Aorta (tissue), 5 donors: Measurements from ENCODE around the gene ZNF354C. TPM values are rescaled to one million over a fixed set of nuclear protein-coding genes. Genes with fewer than 3 reads are reported as not detected.

ENCODE experiments used
- ATAC-seq: fragments of 200-7000 bp; cut with Tn5 transposase; one replicate; pipeline ENCODE4 v1.9.1; 2022; ENCODE audit warnings: moderate library complexity; ENCODE audit not compliant: low FRiP score
- DNase-seq, 2 donors: peaks; one replicate each; pipeline ENCODE4 v3.0.0-alpha.2; 2020
- H3K27ac ChIP-seq, 2 donors: one replicate each; pipeline ENCODE4 v1.5.1; 2013; ENCODE audit warnings: low read length in 2 of 2, mild to moderate bottlenecking in 2 of 2, moderate library complexity in 2 of 2, control low read depth in 1 of 2, inconsistent platforms in 1 of 2, low read depth in 1 of 2
- H3K27me3 ChIP-seq, 2 donors: one replicate each; pipeline ENCODE4 v1.6.1; 2013; ENCODE audit warnings: control low read depth in 1 of 2, low read length in 1 of 2, mild to moderate bottlenecking in 1 of 2, moderate library complexity in 1 of 2; ENCODE audit not compliant: insufficient read depth in 2 of 2, control insufficient read depth in 1 of 2
- H3K36me3 ChIP-seq, 2 donors: one replicate each; pipeline ENCODE4 v1.6.1; 2013; ENCODE audit warnings: control low read depth in 1 of 2, low read length in 1 of 2, mild to moderate bottlenecking in 1 of 2; ENCODE audit not compliant: insufficient read depth in 2 of 2, control insufficient read depth in 1 of 2
- H3K4me1 ChIP-seq, 2 donors: one replicate each; pipeline ENCODE4 v1.6.1; 2013; ENCODE audit warnings: low read length in 2 of 2, control low read depth in 1 of 2, mild to moderate bottlenecking in 1 of 2, moderate library complexity in 1 of 2; ENCODE audit not compliant: insufficient read depth in 2 of 2, control insufficient read depth in 1 of 2
- H3K4me3 ChIP-seq, 2 donors: one replicate each; pipeline ENCODE4 v1.5.1; 2013; ENCODE audit warnings: low read length in 2 of 2, control low read depth in 1 of 2, mild to moderate bottlenecking in 1 of 2
- H3K9me3 ChIP-seq: one replicate; pipeline ENCODE4 v1.6.1; 2013; ENCODE audit warnings: mild to moderate bottlenecking, low read length; ENCODE audit not compliant: control insufficient read depth
- WGBS, 2 donors: extraction: QIAGEN DNeasy Blood & Tissue Kit; methylation state at CpG; one replicate each; pipeline ENCODE4 v1.1.7; 2013; 5-methylcytosine and 5-hydroxymethylcytosine counted together
- intact Hi-C, 2 donors: fragments of 100-400 bp; cut with DNase I; formaldehyde crosslinking; loops; one replicate each; pipeline versions ENCODE4 v1.14.2 to v1.15.0; 2022
- polyA plus RNA-seq, 2 donors: library from polyadenylated mRNA; stranded (reverse); fragments of 200-250 nt; gene quantifications; one replicate each; pipeline ENCODE4 v1.2.3, GENCODE V29; 2013
- total RNA-seq, 2 donors: library from RNA; stranded (reverse); fragmentation: NEBNext Ultra II Directional; extraction: Animal tissue kit (Norgen Biotek cat#: 25700); gene quantifications; one replicate each; pipeline ENCODE4 v1.2.1, GENCODE V29; 2021
- donor health status: healthy with polysubstance abuse.
- donor health status: Bipolar disorder and iron deficiency.
- donor health status: DM: no; HTN: no; CAD: no.
- donor health status: DM: no; HTN: no; CAD: no.
- donor health status: DM: yes; HTN: yes; CAD: no.

Gene ZNF354C
- total and polyA plus RNA-seq, 4 donors, result 1.0 to 10.2 (median 5.0) TPM

GRCh38 chr5:179118756-179119414, 58.7 kb downstream of the ZNF354C start:
- no peaks in the 10 kb centered on the region for H3K4me1 ChIP-seq
- WGBS, 2 donors, result 92% methylated on average over 10 of the region's 10 CpGs
- no peak for ATAC-seq
- peaks cover 11% of the 10 kb centered on the region for H3K9me3 ChIP-seq
- H3K27ac ChIP-seq, result no peak overlapping the region
- intact Hi-C loops, result no loop called here
- peaks cover 0 to 4% of the 10 kb centered on the region in 2 donors for H3K36me3 ChIP-seq
- H3K27me3 ChIP-seq, result no peaks in the 10 kb centered on the region
- DNase-seq, result peak in 1 of 2 donors; percentile 67
- H3K4me3 ChIP-seq, result no peak overlapping the region

DNA sequence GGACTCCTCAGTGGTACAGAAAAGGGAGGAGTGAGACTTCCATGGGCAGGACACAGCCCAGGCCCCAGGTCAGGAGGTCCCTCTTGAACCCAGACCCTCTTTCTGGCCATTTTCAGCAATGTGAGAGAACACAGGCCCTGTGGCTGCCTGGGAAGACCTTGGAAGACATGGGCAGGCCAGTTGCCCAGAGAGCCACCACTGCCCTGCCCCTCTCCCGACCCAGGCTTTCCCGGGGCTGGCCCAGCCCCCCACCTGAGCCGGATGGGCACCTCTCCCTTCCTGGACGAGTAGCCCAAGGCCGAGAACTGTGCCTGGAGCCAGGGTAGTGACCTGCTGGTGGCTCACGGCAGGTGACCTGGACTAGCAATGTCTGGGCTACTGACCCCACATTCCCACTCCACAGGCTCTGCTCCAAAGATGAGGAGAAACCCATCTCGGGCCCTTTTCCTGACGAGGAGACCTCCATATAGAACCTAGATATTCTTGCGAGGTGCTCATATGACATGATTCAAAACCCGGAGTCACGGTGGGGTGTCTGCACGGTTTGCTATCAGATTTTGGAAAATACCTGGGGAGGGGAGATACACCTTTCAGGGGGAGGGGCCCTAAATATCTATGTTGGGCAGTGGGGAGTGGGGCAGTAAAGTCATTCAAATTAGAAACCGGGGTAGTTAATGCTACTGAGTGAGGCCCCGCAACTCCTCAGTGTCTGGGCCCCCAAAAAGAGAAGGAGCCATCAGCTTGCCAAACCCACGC, 59.4 kb downstream of the ZNF354C start:
- ATAC-seq (no peak), DNase-seq (peak in 1 of 2 donors; percentile 55)
- intact Hi-C loops, result no loop called here
- peaks cover 7% of the 10 kb centered on the region for H3K9me3 ChIP-seq
- WGBS, 2 donors, result 91 to 95% methylated on average over 15 of the region's 15 CpGs
- H3K4me1 ChIP-seq, result no peaks in the 10 kb centered on the region
- H3K36me3 ChIP-seq, result no peaks in the 10 kb centered on the region
- no peak overlapping the region for H3K4me3 ChIP-seq
- H3K27me3 ChIP-seq, result no peaks in the 10 kb centered on the region
- H3K27ac ChIP-seq, result no peak overlapping the region

GRCh38 chr5:179120421-179120861, 60.3 kb downstream of the ZNF354C start:
- no peaks in the 10 kb centered on the region for H3K27me3 ChIP-seq
- peaks cover 4% of the 10 kb centered on the region for H3K9me3 ChIP-seq
- 86 to 94% methylated on average over 35 of the region's 35 CpGs for WGBS, 2 donors
- H3K36me3 ChIP-seq, result no peaks in the 10 kb centered on the region
- ATAC-seq (no peak), DNase-seq (peak in 1 of 2 donors; percentile 63)
- no peak overlapping the region for H3K27ac ChIP-seq
- no peaks in the 10 kb centered on the region for H3K4me1 ChIP-seq
- H3K4me3 ChIP-seq, result no peak overlapping the region
- intact Hi-C loops, result no loop called here

DNA sequence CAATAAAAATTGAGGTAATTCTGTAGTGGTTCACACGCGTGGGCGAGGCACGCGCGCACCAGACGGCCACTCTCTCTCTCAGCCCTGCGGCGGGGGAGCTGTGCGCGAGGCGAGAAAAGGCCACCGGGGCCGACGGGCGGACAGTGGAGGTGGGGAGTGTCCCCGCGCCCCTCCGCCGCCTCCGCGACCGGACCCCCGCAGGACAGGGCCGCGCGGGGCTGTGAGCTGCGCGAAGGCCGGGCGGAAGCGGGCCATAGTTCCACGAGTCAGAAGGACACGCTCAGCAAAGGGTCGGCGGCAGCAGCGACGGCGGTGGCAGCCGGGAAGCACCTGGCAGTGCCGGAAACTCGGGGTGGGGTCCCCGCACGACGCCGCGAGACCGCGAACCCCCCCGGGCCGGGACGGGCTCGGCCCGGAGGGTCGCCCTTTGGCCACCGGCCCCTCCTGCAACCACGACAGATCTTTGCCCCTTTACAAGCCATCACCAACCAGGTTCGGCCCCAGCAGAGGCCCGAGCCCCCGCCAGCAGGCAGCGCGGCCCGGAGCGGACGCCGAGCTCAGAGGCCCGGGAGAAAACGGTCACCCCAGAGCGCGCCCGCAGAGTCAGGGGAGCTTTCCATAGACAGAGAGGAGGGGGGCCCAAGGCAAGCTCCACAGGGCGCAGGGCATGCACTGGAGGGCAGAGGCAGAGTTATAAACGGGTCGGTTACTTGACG, 60.9 kb downstream of the ZNF354C start:
- Histone ChIP-seq H3K4me3 (no peak overlapping the region), H3K4me1 (no peaks in the 10 kb centered on the region), H3K27ac (no peak overlapping the region), H3K27me3 (no peaks in the 10 kb centered on the region), H3K36me3 (no peaks in the 10 kb centered on the region), H3K9me3 (peaks cover 4% of the 10 kb centered on the region)
- DNase-seq, result peak in 1 of 2 donors; percentile 71
- ATAC-seq, result no peak
- 69 to 79% methylated on average over 67 to 75 of the region's 75 CpGs for WGBS, 2 donors
- intact Hi-C loops, result no loop called here

DNA sequence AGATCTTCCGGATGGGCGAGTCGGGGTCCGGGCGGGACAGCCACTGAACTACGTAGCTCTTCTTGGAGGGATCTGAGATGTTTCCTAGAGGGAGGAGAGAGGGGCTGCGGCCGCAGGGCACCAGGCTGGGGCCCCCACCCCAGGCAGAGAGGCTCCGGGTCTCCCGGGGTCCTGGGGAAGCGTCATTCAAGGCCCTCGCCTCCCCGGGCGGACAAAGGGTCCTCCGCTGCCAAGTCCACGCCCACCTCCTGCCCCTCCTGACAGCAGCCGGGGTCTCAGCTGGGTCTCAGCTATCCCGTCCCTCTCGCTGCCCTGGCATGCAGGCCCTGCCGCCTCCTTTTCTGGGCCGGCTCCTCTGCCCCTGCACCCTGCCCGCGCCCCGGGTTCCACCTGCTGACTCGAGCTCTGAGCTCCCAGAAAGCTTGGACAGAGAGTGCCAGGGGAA, 61.5 kb downstream of the ZNF354C start:
- H3K27ac ChIP-seq, result no peak overlapping the region
- H3K9me3 ChIP-seq, result peaks cover 2% of the 10 kb centered on the region
- no peaks in the 10 kb centered on the region for H3K27me3 ChIP-seq
- intact Hi-C loops, result no loop called here
- WGBS, 2 donors, result 87 to 92% methylated on average over 21 to 25 of the region's 25 CpGs
- H3K4me3 ChIP-seq, result no peak overlapping the region
- H3K36me3 ChIP-seq, result no peaks in the 10 kb centered on the region
- no peaks in the 10 kb centered on the region for H3K4me1 ChIP-seq
- ATAC-seq (no peak), DNase-seq (peak in 1 of 2 donors; percentile 73)

GRCh38 chr5:179122411-179123108, 62.4 kb downstream of the ZNF354C start:
- WGBS, 2 donors, result 89 to 92% methylated on average over 19 of the region's 19 CpGs
- Histone ChIP-seq H3K4me1 (no peaks in the 10 kb centered on the region), H3K36me3 (no peaks in the 10 kb centered on the region), H3K4me3 (no peak overlapping the region), H3K9me3 (peaks cover 2% of the 10 kb centered on the region), H3K27me3 (no peaks in the 10 kb centered on the region), H3K27ac (no peak overlapping the region)
- ATAC-seq (no peak), DNase-seq (peak in 1 of 2 donors; percentile 65)
- intact Hi-C loops, result no loop called here

DNA sequence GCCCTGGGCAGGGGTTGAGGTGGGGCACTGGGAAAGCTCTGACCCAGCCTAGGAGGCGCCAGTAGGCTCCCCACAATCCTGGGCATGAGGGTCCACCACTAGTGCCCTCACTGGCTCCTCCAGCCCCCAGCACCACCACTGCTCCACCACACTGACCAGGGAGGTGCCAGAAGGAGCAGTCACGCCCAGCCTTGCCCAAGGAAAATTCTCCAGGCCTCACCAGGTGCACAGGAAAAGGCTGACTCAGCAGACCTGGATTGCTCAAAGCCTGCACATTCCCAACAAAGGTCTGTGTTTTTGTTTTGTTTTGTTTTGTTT, 62.9 kb downstream of the ZNF354C start:
- no peak for ATAC-seq
- no peak overlapping the region for H3K4me3 ChIP-seq
- no peaks in the 10 kb centered on the region for H3K36me3 ChIP-seq
- intact Hi-C loops, result no loop called here
- WGBS, 2 donors, result 92% methylated on average over 2 of the region's 2 CpGs
- no peaks in the 10 kb centered on the region for H3K4me1 ChIP-seq
- H3K9me3 ChIP-seq, result peaks cover 2% of the 10 kb centered on the region
- no peak overlapping the region for H3K27ac ChIP-seq
- H3K27me3 ChIP-seq, result no peaks in the 10 kb centered on the region
- DNase-seq, result peak in 1 of 2 donors; percentile 61

GRCh38 chr5:179123491-179124272, 63.5 kb downstream of the ZNF354C start:
- Histone ChIP-seq H3K4me3 (no peak overlapping the region), H3K27ac (no peak overlapping the region), H3K9me3 (peaks cover 2% of the 10 kb centered on the region), H3K27me3 (no peaks in the 10 kb centered on the region), H3K36me3 (no peaks in the 10 kb centered on the region), H3K4me1 (no peaks in the 10 kb centered on the region)
- WGBS, 2 donors, result 93 to 95% methylated on average over 19 of the region's 19 CpGs
- peak in 1 of 2 donors; percentile 44 for DNase-seq
- ATAC-seq, result no peak
- intact Hi-C loops, result no loop called here
